ENCODE measurements around the gene LMO2.

The LMO2 gene

GRCh38 chr11:33913991-33914390, 22.1 kb upstream of the LMO2 start:
- no peak for DNase-seq

GRCh38 chr11:33912405-33913361, 20.8 kb upstream of the LMO2 start:
- DNase-seq = no peak

GRCh38 chr11:33910958-33911339, 19.1 kb upstream of the LMO2 start:
- no peak for DNase-seq

GRCh38 chr11:33910296-33910957, 18.6 kb upstream of the LMO2 start:
- no peak for DNase-seq

GRCh38 chr11:33909552-33909951, 17.7 kb upstream of the LMO2 start:
- DNase-seq = no peak

DNA sequence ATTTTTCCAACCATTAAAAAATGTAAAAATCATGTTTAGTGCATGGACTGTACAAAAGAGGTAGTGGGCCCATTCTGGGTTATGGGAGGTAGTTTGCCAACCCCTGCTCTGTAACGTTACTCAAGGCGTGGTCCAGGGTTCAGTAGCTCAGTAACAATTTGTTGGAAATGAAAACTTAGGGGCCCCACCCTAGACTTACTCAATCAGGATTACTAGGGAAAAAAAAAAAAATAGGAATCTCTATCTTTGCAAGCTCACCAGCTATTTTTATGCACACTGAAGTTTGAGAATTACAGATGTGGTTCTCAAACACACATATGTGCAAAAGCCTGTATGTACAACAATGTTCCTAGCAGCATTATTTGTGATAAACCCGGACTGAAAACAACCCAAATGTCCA, 17.3 kb upstream of the LMO2 start:
- DNase-seq = no peak

DNA sequence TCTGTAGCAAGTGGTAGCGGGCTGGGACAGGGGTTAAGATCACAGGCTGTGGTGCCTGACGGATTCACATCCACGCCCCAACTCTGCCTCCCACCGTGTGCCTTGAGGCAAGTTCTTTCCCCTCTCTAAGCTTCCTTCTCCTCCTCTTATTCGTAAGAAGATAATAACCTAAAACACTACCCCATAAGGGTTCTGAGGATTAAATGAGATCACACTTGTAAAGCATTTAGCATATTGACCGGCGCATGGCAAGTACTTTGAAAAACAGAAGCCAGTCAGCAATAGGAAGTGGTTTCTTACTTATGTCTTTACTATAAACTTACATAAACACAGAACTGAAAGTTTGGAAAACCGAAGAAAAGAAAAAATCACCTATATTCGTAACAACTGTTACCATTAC, 15.5 kb upstream of the LMO2 start:
- DNase-seq = no peak

DNA sequence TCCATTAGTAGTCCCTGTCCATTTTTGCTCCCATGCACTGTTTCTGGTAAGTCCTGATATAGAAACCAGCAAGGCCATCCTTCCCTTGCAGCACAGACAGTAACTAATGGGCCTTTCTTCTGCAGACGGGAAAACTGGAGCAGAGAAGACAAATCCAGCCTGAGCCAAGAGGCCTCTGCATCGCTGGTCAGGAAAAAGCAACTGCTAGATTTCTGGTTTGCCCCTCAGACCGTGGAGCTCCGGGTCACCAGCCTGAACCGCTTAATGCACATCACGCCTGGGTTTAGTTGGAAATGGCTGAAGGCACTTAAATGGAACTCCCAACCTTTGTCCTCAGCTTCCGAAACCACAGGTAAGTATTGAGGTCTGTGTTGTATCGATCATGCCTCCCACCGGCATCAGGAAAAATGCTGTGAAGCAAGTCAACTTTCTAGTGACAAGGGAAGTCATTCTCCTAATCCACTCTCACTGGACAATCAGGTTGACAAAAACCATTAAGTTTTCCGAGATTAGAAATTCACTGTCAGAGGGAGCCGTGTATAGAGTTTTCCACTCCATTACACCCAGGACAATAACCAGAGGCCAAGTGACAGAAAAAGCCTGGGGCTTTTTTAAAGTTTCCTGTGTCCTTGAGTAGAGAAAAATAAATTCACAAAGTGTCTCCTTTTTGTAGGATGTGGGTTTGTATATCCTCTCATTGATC, 14.8 kb upstream of the LMO2 start:
- no peak for DNase-seq

GRCh38 chr11:33904102-33904501, 12.2 kb upstream of the LMO2 start:
- DNase-seq = no peak

- no peak for DNase-seq
Observed at GRCh38 chr11:33900159-33900840, 8.4 kb upstream of the LMO2 start.

- no peak for DNase-seq
Observed at GRCh38 chr11:33899400-33900037, 7.6 kb upstream of the LMO2 start.

- no peak for DNase-seq
Observed at GRCh38 chr11:33898957-33899356, 7.1 kb upstream of the LMO2 start.

DNA sequence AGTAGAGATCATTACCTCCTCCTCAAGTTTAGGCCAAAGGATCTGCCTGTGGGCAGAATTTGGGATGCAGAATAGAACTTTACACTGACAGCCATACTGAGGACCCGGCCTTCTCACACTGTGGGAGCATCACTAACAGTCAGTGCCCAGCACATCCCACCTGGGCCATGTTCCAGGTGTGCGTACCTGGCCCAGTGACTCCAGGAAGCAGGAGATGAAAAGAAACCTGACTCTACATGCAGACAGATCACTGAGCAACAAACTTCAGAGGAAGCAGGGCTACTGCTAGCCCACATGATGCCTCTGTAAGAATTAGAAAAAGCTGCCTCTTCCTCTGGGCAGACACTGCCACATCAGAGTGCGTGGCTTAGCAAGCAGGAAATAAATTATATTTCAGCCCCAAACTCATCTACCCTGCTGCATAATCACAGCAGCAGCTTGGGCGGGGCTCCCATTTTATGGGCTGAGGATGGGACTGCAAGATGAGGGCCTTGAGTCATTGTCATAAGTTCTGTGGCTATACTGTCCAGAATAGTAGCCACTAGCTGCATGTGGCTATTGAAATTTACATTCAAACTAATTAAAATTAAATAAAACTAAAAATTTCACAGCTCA, 6.0 kb upstream of the LMO2 start:
- DNase-seq = no peak

DNA sequence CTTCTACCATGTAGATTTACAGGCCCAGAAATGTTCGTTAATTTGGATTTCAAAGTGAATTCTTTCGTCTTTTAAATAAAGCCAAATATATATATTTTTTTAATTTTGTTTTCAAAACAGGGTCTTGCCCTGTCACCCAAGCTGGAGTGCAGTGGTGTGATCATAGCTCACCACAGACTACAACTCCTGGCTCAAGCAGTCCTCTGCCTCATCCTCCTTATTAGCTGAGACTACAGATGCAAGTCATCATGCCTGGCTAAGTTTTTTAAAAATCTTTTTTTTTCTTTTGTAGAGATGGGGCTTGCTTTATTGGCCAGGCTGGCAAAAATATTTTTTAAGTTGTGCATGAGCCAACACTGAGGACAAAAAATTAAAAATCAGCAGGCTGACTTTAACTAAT, 5.0 kb upstream of the LMO2 start:
- DNase-seq = no peak

DNA sequence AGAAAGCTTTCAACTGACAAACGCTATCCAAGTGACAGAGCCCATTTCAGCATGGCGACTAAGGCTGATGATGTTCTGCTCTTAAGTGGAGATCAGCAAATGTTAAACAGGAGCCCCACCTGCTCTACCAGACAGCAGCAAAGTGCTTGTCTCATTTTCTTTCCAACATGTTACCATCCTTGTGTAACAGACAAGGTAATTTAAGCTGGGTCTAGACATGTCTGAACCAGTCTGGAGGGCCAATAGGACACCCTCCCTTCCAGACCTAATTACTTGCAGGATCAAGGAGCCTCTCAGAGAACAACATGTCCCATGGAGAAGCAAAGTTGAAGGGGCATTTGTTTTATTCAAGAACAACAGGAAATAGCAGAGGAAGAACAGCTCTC, 3.9 kb upstream of the LMO2 start:
- no peak for DNase-seq

GRCh38 chr11:33894398-33894746, 2.5 kb upstream of the LMO2 start:
- DNase-seq = no peak

- DNase-seq = peak; percentile 66
Observed at GRCh38 chr11:33893711-33894397, 2.0 kb upstream of the LMO2 start.

DNA sequence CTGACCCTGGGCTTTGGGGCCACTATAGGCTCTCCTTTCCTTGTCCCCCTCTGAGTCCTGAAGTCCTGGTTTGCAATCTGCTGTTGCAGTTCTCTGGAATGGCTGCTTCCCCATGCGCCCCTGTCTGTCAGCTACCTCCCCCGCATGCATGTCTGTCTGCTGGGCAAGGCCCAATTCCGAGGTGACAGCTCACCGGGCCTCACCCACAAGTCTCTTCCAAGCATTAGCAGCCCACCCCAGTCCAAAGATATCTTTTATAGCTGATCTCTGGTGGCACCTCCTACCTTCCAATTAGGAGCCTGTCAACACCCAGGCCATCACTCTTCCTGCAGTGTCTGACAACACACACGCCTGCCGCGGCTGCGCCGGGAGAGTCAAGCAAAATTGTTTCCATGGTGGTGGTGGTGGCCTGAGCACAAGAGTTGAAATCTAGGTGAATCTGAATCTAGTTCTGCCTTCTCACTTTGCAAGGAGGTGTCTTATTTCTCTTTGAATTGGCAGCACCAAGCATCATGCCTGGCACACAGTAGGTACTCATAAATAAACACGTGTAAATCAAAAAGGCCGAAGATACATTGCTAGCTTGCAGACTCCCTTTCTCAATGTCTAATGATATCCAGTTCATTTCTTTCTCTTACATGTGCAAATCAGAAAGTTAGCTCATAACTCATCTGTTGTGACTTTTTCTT, 1.2 kb upstream of the LMO2 start:
- no peak for DNase-seq

DNA sequence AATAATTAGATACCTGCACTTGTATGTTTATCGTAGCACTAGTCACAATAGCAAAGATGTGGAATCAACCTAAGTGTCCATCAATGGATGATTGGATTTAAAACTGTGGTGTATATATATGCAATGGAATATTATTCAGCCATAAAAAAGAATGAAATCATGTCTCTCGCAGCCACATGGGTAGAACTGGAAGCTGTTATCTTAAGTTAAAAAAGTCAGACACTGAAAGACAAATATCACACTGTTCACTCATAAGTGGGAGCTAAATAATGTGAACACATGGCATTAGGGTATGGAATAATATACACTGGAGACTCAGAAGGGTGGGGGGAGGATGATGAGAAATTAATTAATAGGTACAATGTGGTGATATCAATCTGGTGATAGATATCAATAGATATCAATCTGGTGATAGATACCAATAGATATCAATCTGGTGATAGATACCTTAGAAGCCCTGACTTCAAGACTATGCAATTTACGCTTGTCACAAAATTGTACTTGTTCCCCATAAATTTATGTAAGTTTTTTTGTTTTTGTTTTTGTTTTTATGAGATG, 2.0 kb downstream of the LMO2 start:
- no peak for DNase-seq

DNA sequence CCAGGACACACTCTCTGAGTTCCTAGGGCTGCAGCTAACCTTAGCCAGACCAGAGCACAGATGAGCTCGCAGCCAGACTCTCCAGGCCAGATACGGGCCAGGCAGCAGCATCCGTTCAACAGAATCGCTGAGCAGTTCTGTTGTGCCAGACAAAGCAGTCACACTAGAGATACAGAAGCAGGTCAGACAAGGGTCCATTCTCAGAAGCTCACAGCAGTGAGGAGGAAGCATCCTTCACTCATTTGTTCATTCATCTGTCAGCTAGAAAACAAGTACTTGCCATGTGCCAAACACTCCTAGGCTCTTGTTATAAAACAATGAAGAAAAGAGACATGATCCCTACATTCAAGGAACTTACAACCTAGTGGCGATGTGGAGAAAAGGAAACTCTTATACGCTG, 2.6 kb downstream of the LMO2 start:
- DNase-seq = no peak

- no peak for DNase-seq
Observed at GRCh38 chr11:33887886-33888285, 4.0 kb downstream of the LMO2 start.

Measured in CD4-positive, alpha-beta T cell treated with Interferon gamma for 1 hour (primary cell).